Spinal cord (tissue), 4 donors: Measurements from ENCODE around the gene TAS2R41. TPM values are rescaled to one million over a fixed set of nuclear protein-coding genes. Genes with fewer than 3 reads are reported as not detected.

Experiments
- polyA plus RNA-seq, 2 donors: library from polyadenylated mRNA; unstranded; fragments of 120-200 nt; gene quantifications; one replicate each; pipeline ENCODE4 v1.2.1, GENCODE V29; 2013; ENCODE audit not compliant: insufficient read length in 2 of 2
- total RNA-seq, 2 donors: library from RNA; depleted of rRNA in 1 of 2; stranded (reverse); fragments of 120-200 nt in 1 of 2; fragments of >200 nt in 1 of 2; gene quantifications; one replicate each; pipeline versions ENCODE4 v1.2.3 to v1.2.4, GENCODE V29; 2013 to 2014

The TAS2R41 gene
- total and polyA plus RNA-seq, 4 donors = not detected

Other genes with a start within 250 kb of the TAS2R41 start
- 100 to 1,000 TPM in 1 of 2 donors, 10 to 100 TPM in 1; 58.2 to 131 TPM for gene GSTK1, start 214.4 kb upstream of the TAS2R41 start, total RNA-seq
- gene GSTK1, start 214.4 kb upstream of the TAS2R41 start, polyA plus RNA-seq = 10 to 100 TPM; 84.6 to 91.7 TPM
- gene TMEM139, start 192.9 kb upstream of the TAS2R41 start, total RNA-seq = 1 to 10 TPM in 1 of 2 donors, under 1 TPM in 1; 0.59 to 2.2 TPM
- 1 to 10 TPM; 1.3 to 2.2 TPM for gene TMEM139, start 192.9 kb upstream of the TAS2R41 start, polyA plus RNA-seq
- gene CASP2, start 189.5 kb upstream of the TAS2R41 start, total RNA-seq = 10 to 100 TPM; 14.2 to 17.6 TPM
- 10 to 100 TPM; 21.9 to 28.5 TPM for gene CASP2, start 189.5 kb upstream of the TAS2R41 start, polyA plus RNA-seq
- under 1 TPM in 1 of 2 donors, not detected in 1; 0.28 TPM for gene CLCN1, start 161.8 kb upstream of the TAS2R41 start, total RNA-seq
- gene CLCN1, start 161.8 kb upstream of the TAS2R41 start, polyA plus RNA-seq = under 1 TPM; 0.06 to 0.68 TPM
- gene FAM131B, start 115.2 kb upstream of the TAS2R41 start, total RNA-seq = 10 to 100 TPM; 26.7 to 53.5 TPM
- 100 to 1,000 TPM; 108 to 112 TPM for gene FAM131B, start 115.2 kb upstream of the TAS2R41 start, polyA plus RNA-seq
- 10 to 100 TPM; 18.3 to 37.2 TPM for gene ZYX, start 96.5 kb upstream of the TAS2R41 start, total RNA-seq
- gene ZYX, start 96.5 kb upstream of the TAS2R41 start, polyA plus RNA-seq = 100 to 1,000 TPM; 159 to 169 TPM
- gene EPHA1, start 69.0 kb upstream of the TAS2R41 start, total RNA-seq = under 1 TPM; 0.89 to 0.94 TPM
- 1 to 10 TPM; 3.6 to 6.6 TPM for gene EPHA1, start 69.0 kb upstream of the TAS2R41 start, polyA plus RNA-seq
- not detected for gene TAS2R60, start 34.4 kb upstream of the TAS2R41 start, total RNA-seq
- gene TAS2R60, start 34.4 kb upstream of the TAS2R41 start, polyA plus RNA-seq = not detected
- under 1 TPM; 0.50 TPM for gene CTAGE15, start 93.9 kb downstream of the TAS2R41 start, total RNA-seq
- gene CTAGE15, start 93.9 kb downstream of the TAS2R41 start, polyA plus RNA-seq = under 1 TPM in 1 of 2 donors, not detected in 1; 0.19 TPM
- gene TCAF2, start 143.1 kb downstream of the TAS2R41 start, total RNA-seq = 1 to 10 TPM; 1.5 to 2.3 TPM
- gene TCAF2, start 143.1 kb downstream of the TAS2R41 start, polyA plus RNA-seq = 1 to 10 TPM; 2.7 to 2.8 TPM